Natural killer cell (primary cell): ENCODE measurements around the gene KLF3. TPM values are rescaled to one million over a fixed set of nuclear protein-coding genes. Genes with fewer than 3 reads are reported as not detected.
A peak's percentile ranks its signal among the peaks of the same experiment; 100 is the strongest.

Source experiments
- ATAC-seq, 3 donors: fragments of 150-1000 bp in 2 of 3; fragments of 200-7000 bp in 1 of 3; cut with Tn5 transposase; 1 replicate in 1 of 3; 2 replicates in 2 of 3; pipeline ENCODE4 v1.10.0; 2021; ENCODE audit warnings: mild to moderate bottlenecking in 2 of 3, moderate library complexity in 2 of 3
- DNase-seq, 2 donors: peaks; one replicate each; pipeline versions ENCODE4 v3.0.0 to v3.0.0-alpha.2; 2013 to 2021; ENCODE audit warnings: mixed read lengths in 1 of 2
- H3K27ac ChIP-seq: one replicate; pipeline ENCODE4 v1.5.1; 2013; ENCODE audit warnings: mild to moderate bottlenecking, low read length
- H3K27me3 ChIP-seq: one replicate; pipeline ENCODE4 v1.6.1; 2013; ENCODE audit warnings: low read length; ENCODE audit not compliant: control insufficient read depth, insufficient read depth
- H3K36me3 ChIP-seq: one replicate; pipeline ENCODE4 v1.6.1; 2013; ENCODE audit warnings: low read length; ENCODE audit not compliant: control insufficient read depth, insufficient read depth
- H3K4me1 ChIP-seq: one replicate; pipeline ENCODE4 v1.6.1; 2013; ENCODE audit warnings: low read length; ENCODE audit not compliant: control insufficient read depth, insufficient read depth
- H3K4me3 ChIP-seq: one replicate; pipeline ENCODE4 v1.5.1; 2013; ENCODE audit warnings: low read length
- H3K9me3 ChIP-seq: one replicate; pipeline ENCODE4 v1.6.1; 2013; ENCODE audit warnings: low read length; ENCODE audit not compliant: control insufficient read depth, insufficient read depth
- H3K27ac Mint-ChIP-seq, 2 donors: one replicate each; pipeline ENCODE4 v1.8.0; 2022; ENCODE audit warnings: mild to moderate bottlenecking in 2 of 2, mixed read lengths in 2 of 2, moderate library complexity in 1 of 2
- H3K27me3 Mint-ChIP-seq, 2 donors: one replicate each; pipeline ENCODE4 v1.8.0; 2022; ENCODE audit warnings: low read depth in 2 of 2, mixed read lengths in 2 of 2
- H3K36me3 Mint-ChIP-seq: one replicate; pipeline ENCODE4 v1.8.0; 2022; ENCODE audit warnings: mixed read lengths
- H3K4me1 Mint-ChIP-seq, 2 donors: one replicate each; pipeline ENCODE4 v1.8.0; 2022; ENCODE audit warnings: mixed read lengths in 2 of 2
- H3K4me3 Mint-ChIP-seq: one replicate; pipeline ENCODE4 v1.8.0; 2022; ENCODE audit warnings: mild to moderate bottlenecking, moderate library complexity, mixed read lengths
- H3K9me3 Mint-ChIP-seq, 2 donors: one replicate each; pipeline ENCODE4 v1.8.0; 2022; ENCODE audit warnings: mixed read lengths in 2 of 2
- WGBS: methylation state at CpG from one replicate; pipeline ENCODE4 v1.1.7; 2013; ENCODE audit warnings: missing lambda C conversion rate; ENCODE audit not compliant: insufficient coverage; 5-methylcytosine and 5-hydroxymethylcytosine counted together
- intact Hi-C: fragments of 100-400 bp; cut with micrococcal nuclease; formaldehyde crosslinking; loops from one replicate; pipeline ENCODE4 v1.14.2; 2022
- total RNA-seq, 4 donors: library from RNA; stranded (reverse); fragments of 120-200 nt in 1 of 4; gene quantifications; one replicate each; pipeline versions ENCODE4 v1.2.3 to v1.2.4, GENCODE V29; 2013 to 2022
- TF ChIP-seq, protein P1 (sequence below): fragments of 200-600 bp; IDR thresholded peaks from one replicate; pipeline ENCODE4 v1.8.0; 2022; ENCODE audit warnings: antibody characterized with exemption

KLF3 gene
- total RNA-seq, 3 donors from 2014 or later (not counting 1 experiment from before 2014, with no cell fraction given), result 109 to 114 (median 112) TPM

DNA sequence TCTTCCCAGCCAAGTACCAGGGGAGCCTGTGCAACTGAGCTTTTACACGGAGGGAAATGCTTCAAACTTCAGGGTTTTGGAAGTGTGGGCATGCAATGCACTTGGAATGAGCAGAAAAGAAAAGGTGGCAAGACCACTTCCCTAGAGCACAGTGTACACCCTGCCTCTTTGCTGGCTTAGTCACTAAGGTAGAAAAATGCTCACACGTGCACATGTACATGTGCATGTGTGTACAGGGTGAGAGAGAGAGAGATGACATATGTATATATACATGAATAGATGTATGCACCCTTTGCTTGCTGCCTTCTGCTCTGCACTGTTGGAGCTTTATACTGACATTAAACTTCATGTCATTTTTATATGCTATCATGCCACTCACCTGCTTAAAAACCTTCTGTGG, 7.9 kb upstream of the KLF3 start:
- 55% methylated on average over 2 of the region's 2 CpGs for WGBS
- H3K4me3 Mint-ChIP-seq, result no peak overlapping the region
- no peaks in the 10 kb centered on the region for H3K27me3 Mint-ChIP-seq
- TF ChIP-seq, protein P1, sequence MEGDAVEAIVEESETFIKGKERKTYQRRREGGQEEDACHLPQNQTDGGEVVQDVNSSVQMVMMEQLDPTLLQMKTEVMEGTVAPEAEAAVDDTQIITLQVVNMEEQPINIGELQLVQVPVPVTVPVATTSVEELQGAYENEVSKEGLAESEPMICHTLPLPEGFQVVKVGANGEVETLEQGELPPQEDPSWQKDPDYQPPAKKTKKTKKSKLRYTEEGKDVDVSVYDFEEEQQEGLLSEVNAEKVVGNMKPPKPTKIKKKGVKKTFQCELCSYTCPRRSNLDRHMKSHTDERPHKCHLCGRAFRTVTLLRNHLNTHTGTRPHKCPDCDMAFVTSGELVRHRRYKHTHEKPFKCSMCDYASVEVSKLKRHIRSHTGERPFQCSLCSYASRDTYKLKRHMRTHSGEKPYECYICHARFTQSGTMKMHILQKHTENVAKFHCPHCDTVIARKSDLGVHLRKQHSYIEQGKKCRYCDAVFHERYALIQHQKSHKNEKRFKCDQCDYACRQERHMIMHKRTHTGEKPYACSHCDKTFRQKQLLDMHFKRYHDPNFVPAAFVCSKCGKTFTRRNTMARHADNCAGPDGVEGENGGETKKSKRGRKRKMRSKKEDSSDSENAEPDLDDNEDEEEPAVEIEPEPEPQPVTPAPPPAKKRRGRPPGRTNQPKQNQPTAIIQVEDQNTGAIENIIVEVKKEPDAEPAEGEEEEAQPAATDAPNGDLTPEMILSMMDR, result no peak
- ATAC-seq (no peak), DNase-seq (no peak)
- Histone ChIP-seq H3K9me3 (no peaks in the 10 kb centered on the region), H3K4me3 (no peak overlapping the region), H3K4me1 (peaks cover 27% of the 10 kb centered on the region), H3K27ac (no peak overlapping the region), H3K36me3 (no peaks in the 10 kb centered on the region), H3K27me3 (no peaks in the 10 kb centered on the region)
- H3K36me3 Mint-ChIP-seq, result no peaks in the 10 kb centered on the region
- intact Hi-C loops, result no loop called here
- peaks cover 64% of the 10 kb centered on the region in 2 donors for H3K4me1 Mint-ChIP-seq
- no peaks in the 10 kb centered on the region for H3K9me3 Mint-ChIP-seq
- H3K27ac Mint-ChIP-seq, result peak overlapping the region; percentile 96 to 97

DNA sequence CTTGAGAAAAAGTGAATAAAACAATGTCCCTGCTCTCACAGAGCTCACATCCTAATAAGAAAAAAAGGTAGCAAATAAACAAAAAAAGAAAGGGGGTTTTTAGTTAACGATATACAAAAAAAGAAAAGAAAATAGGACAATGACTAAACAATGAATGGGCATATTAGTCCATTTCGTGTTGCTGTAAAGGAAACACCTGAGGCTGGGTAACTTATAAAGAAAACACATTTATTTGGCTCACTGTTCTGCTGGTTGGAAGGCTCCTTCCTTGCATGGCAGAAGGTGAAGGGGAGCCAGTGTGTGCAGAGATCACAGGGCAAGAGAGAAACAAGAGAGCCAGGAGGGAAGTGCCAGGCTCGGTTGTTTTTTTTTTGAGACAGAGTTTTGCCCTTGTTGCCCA, 4.7 kb upstream of the KLF3 start:
- no peaks in the 10 kb centered on the region for H3K9me3 Mint-ChIP-seq
- H3K9me3 ChIP-seq, result no peaks in the 10 kb centered on the region
- H3K36me3 Mint-ChIP-seq, result no peaks in the 10 kb centered on the region
- H3K4me1 ChIP-seq, result peaks cover 40% of the 10 kb centered on the region
- WGBS, result 72% methylated on average over 3 of the region's 3 CpGs
- no peaks in the 10 kb centered on the region for H3K27me3 ChIP-seq
- DNase-seq, result no peak
- no peaks in the 10 kb centered on the region for H3K36me3 ChIP-seq
- H3K4me1 Mint-ChIP-seq, result peaks cover 58 to 61% of the 10 kb centered on the region in 2 donors
- intact Hi-C loops, result no loop called here
- H3K4me3 Mint-ChIP-seq, result no peak overlapping the region
- TF ChIP-seq, protein P1, result no peak
- no peak overlapping the region for H3K27ac ChIP-seq
- H3K27me3 Mint-ChIP-seq, result no peaks in the 10 kb centered on the region
- no peak overlapping the region for H3K4me3 ChIP-seq
- peak overlapping the region; percentile 62 to 72 for H3K27ac Mint-ChIP-seq
- ATAC-seq, result no peak

DNA sequence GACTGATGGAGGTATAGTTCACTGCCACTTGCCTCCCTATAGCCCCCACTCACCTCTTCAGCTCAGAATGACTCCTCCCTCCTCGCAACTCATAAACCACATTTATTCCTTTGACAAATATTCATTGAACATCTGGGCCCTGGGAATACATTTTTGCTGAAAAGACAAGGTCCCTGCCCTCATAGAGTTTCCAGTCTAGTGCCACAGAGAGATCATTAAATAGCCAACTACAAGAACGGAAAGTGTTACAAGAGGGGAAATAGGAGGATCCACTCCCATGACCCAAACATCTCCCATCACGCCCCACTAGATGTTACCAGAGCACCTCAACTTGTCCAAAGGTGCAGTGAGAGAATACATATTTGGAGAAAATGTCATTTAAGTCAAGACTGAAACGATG, 3.2 kb upstream of the KLF3 start:
- H3K27ac Mint-ChIP-seq, result peak overlapping the region; percentile 92 to 99
- Histone ChIP-seq H3K27me3 (no peaks in the 10 kb centered on the region), H3K4me3 (no peak overlapping the region), H3K4me1 (peaks cover 29% of the 10 kb centered on the region), H3K36me3 (no peaks in the 10 kb centered on the region), H3K27ac (no peak overlapping the region), H3K9me3 (no peaks in the 10 kb centered on the region)
- no peaks in the 10 kb centered on the region for H3K36me3 Mint-ChIP-seq
- H3K9me3 Mint-ChIP-seq, result no peaks in the 10 kb centered on the region
- ATAC-seq (no peak), DNase-seq (no peak)
- no peaks in the 10 kb centered on the region for H3K27me3 Mint-ChIP-seq
- intact Hi-C loops, result no loop called here
- TF ChIP-seq, protein P1, result no peak
- peaks cover 52 to 56% of the 10 kb centered on the region in 2 donors for H3K4me1 Mint-ChIP-seq
- WGBS, result 93% methylated on average over 3 of the region's 4 CpGs
- H3K4me3 Mint-ChIP-seq, result peak overlapping the region; percentile 51

DNA sequence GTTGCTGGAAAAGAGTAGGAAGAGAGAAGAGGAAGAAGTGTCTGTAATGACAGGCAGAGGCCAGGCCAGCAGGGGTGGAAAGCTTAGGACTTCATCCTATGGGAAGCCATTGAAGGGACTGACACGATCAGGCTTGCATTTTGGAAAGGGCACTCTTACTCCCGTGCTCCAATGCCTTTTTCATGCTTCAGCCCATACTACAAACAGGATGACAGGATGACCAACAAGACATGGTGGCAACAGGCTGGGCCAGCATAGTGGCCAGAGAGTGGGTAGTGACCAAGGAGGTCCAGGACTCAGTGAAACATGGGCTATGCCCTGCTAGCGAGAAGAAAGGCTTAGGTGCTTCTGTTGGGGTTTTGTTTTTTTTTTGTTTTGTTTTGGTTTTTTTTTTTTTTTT, 2.6 kb upstream of the KLF3 start:
- H3K36me3 ChIP-seq, result no peaks in the 10 kb centered on the region
- no peaks in the 10 kb centered on the region for H3K9me3 ChIP-seq
- Mint-ChIP-seq H3K9me3 (no peaks in the 10 kb centered on the region), H3K4me1 (peaks cover 52 to 56% of the 10 kb centered on the region in 2 donors), H3K4me3 (peak overlapping the region; percentile 51), H3K27ac (peak overlapping the region; percentile 92 to 99), H3K27me3 (no peaks in the 10 kb centered on the region), H3K36me3 (no peaks in the 10 kb centered on the region)
- no peak overlapping the region for H3K27ac ChIP-seq
- H3K27me3 ChIP-seq, result no peaks in the 10 kb centered on the region
- intact Hi-C loops, result no loop called here
- DNase-seq, result no peak
- no peak for ATAC-seq
- TF ChIP-seq, protein P1, result no peak
- 82% methylated on average over 3 of the region's 3 CpGs for WGBS
- H3K4me1 ChIP-seq, result peaks cover 26% of the 10 kb centered on the region
- H3K4me3 ChIP-seq, result no peak overlapping the region
